Keratinocyte (primary cell): ENCODE results near the gene SMURF2.

Source experiments
- CTCF ChIP-seq, 3 experiments: IDR thresholded peaks in 1 of 3; conservative IDR thresholded peaks in 1 of 3; optimal IDR thresholded peaks in 1 of 3; 2 replicates in 2 of 3; 3 replicates in 1 of 3; pipeline versions ENCODE3 to v1.5.1; 2011; ENCODE audit warnings: low read length in 3 of 3, mild to moderate bottlenecking in 3 of 3, moderate library complexity in 2 of 3, control low read depth in 1 of 3, inconsistent platforms in 1 of 3; ENCODE audit not compliant: insufficient read depth in 2 of 3; ENCODE audit errors: extremely low read depth in 1 of 3
- EZH2 ChIP-seq: IDR thresholded peaks from one replicate; pipeline ENCODE4 v1.6.1; 2012; ENCODE audit warnings: inconsistent platforms, mild to moderate bottlenecking, low read length, moderate library complexity

- TF ChIP-seq CTCF (optimal IDR thresholded peaks at IDR 0.05 in 1 of 3, IDR thresholded peaks at IDR 0.05 in 1 of 3, conservative IDR thresholded peaks at IDR 0.05 in 1 of 3; ENCODE audit: extremely low read depth in 1 of 3, insufficient read depth in 2 of 3, low read length in 3 of 3), result no peak
- TF ChIP-seq EZH2, result no peak
Observed at GRCh38 chr17:64683796-64684195, 21.7 kb upstream of the SMURF2 start.
